B cell (primary cell): Measurements from ENCODE around the gene IQCC. TPM values are rescaled to one million over a fixed set of nuclear protein-coding genes. Genes with fewer than 3 reads are reported as not detected.

Experiments
- ATAC-seq: fragments of 200-7000 bp; cut with Tn5 transposase; one replicate; pipeline ENCODE4 v1.10.0; 2021; ENCODE audit warnings: low read depth, mild to moderate bottlenecking, moderate number of reproducible peaks, moderate library complexity
- CTCF ChIA-PET: fragments of 350-600 bp; sonication (Branson Sonifier 250); formaldehyde crosslinking; loops from one replicate; lab custom pipeline; 2021; ENCODE audit warnings: antibody characterized with exemption, inconsistent platforms; lab: Charles Lee
- POLR2A ChIA-PET: fragments of 350-600 bp; sonication (Branson Sonifier 250); formaldehyde crosslinking; loops from one replicate; lab custom pipeline; 2021; ENCODE audit warnings: antibody characterized with exemption; lab: Charles Lee
- DNase-seq: peaks from one replicate; pipeline ENCODE4 v3.0.0; 2013
- H2AFZ ChIP-seq: 2 replicates; pipeline ENCODE4 v1.6.1; 2012; ENCODE audit warnings: mild to moderate bottlenecking, low read depth, low read length; ENCODE audit not compliant: insufficient read depth, poor library complexity, severe bottlenecking
- H3K27ac ChIP-seq, 2 donors: 1 replicate in 1 of 2; 2 replicates in 1 of 2; pipeline ENCODE4 v1.5.1; 2012 to 2013; ENCODE audit warnings: low read length in 2 of 2, mild to moderate bottlenecking in 2 of 2, moderate library complexity in 1 of 2
- H3K27me3 ChIP-seq, 4 experiments: fragments of 200-600 bp in 1 of 4; sonication (generic) in 1 of 4; replicated peaks in 1 of 4; 1 replicate in 2 of 4; 2 replicates in 2 of 4; pipeline versions ENCODE4 v1.6.1 to v1.7.0; 2013 to 2016; ENCODE audit warnings: low read length in 3 of 4, mild to moderate bottlenecking in 2 of 4, mixed read lengths in 1 of 4, moderate library complexity in 1 of 4; ENCODE audit not compliant: insufficient read depth in 4 of 4, control insufficient read depth in 3 of 4; ENCODE audit errors: control extremely low read depth in 1 of 4
- H3K36me3 ChIP-seq, 2 experiments: replicated peaks in 1 of 2; 1 replicate in 1 of 2; 2 replicates in 1 of 2; pipeline versions ENCODE4 v1.6.1 to v1.7.1; 2013; ENCODE audit warnings: low read length in 1 of 2; ENCODE audit not compliant: insufficient read depth in 2 of 2, control insufficient read depth in 1 of 2; ENCODE audit errors: control extremely low read depth in 1 of 2, extremely low read depth in 1 of 2
- H3K4me1 ChIP-seq, 2 donors: fragments of 200-600 bp in 1 of 2; sonication (generic) in 1 of 2; 1 replicate in 1 of 2; 2 replicates in 1 of 2; pipeline versions ENCODE4 v1.5.1 to v1.6.1; 2013 to 2017; ENCODE audit warnings: low read length in 2 of 2; ENCODE audit not compliant: control insufficient read depth in 2 of 2, insufficient read depth in 2 of 2
- H3K4me2 ChIP-seq: replicated peaks from 2 replicates; pipeline ENCODE3; 2012; ENCODE audit warnings: mild to moderate bottlenecking, low read depth, low read length; ENCODE audit not compliant: poor library complexity, severe bottlenecking
- H3K4me3 ChIP-seq, 5 experiments: fragments of 200-600 bp in 1 of 5; sonication (generic) in 1 of 5; 1 replicate in 3 of 5; 2 replicates in 2 of 5; pipeline versions ENCODE4 v1.5.1 to v1.7.0; 2011 to 2016; ENCODE audit warnings: low read length in 4 of 5, mild to moderate bottlenecking in 4 of 5, low read depth in 2 of 5, control low read depth in 1 of 5, moderate library complexity in 1 of 5; ENCODE audit not compliant: insufficient read depth in 1 of 5; ENCODE audit errors: control extremely low read depth in 1 of 5, extremely low read depth in 1 of 5
- H3K79me2 ChIP-seq: fragments of 200-600 bp; sonication (generic); one replicate; pipeline ENCODE4 v1.6.0; 2016; ENCODE audit warnings: low read length; ENCODE audit not compliant: control insufficient read depth, insufficient read depth
- H3K9ac ChIP-seq: fragments of 200-600 bp; sonication (generic); 2 replicates; pipeline ENCODE4 v1.6.1; 2017; ENCODE audit warnings: mild to moderate bottlenecking, low read length, moderate library complexity
- H3K9me3 ChIP-seq, 3 donors: one replicate each; pipeline versions ENCODE4 v1.6.1 to v1.7.1; 2013; ENCODE audit warnings: low read length in 2 of 3; ENCODE audit not compliant: control insufficient read depth in 2 of 3, insufficient read depth in 1 of 3; ENCODE audit errors: control extremely low read depth in 1 of 3
- H4K20me1 ChIP-seq: 2 replicates; pipeline ENCODE4 v1.6.0; 2012; ENCODE audit warnings: mild to moderate bottlenecking, low read length; ENCODE audit not compliant: insufficient read depth, control insufficient read depth, poor library complexity, severe bottlenecking
- H3K27ac Mint-ChIP-seq: one replicate; pipeline ENCODE4 v1.8.0; 2021; ENCODE audit warnings: mixed read lengths
- H3K27me3 Mint-ChIP-seq: one replicate; pipeline ENCODE4 v1.8.0; 2021; ENCODE audit warnings: mixed read lengths
- H3K4me1 Mint-ChIP-seq: one replicate; pipeline ENCODE4 v1.8.0; 2021; ENCODE audit warnings: mixed read lengths
- H3K4me3 Mint-ChIP-seq: one replicate; pipeline ENCODE4 v1.8.0; 2021; ENCODE audit warnings: mixed read lengths
- H3K9me3 Mint-ChIP-seq: one replicate; pipeline ENCODE4 v1.8.0; 2022; ENCODE audit warnings: mixed read lengths; ENCODE audit not compliant: insufficient read depth
- CTCF ChIP-seq: fragments of 200-600 bp; IDR thresholded peaks from one replicate; pipeline ENCODE4 v1.8.0; 2022; ENCODE audit warnings: antibody characterized with exemption, mild to moderate bottlenecking
- EZH2 ChIP-seq: IDR thresholded peaks from 2 replicates; pipeline ENCODE4 v1.6.1; 2012; ENCODE audit warnings: borderline replicate concordance, low read depth, mild to moderate bottlenecking, moderate library complexity, low read length; ENCODE audit not compliant: insufficient read depth, poor library complexity, severe bottlenecking
- WGBS: methylation state at CpG from one replicate; pipeline ENCODE4 v1.1.5; 2013; ENCODE audit warnings: missing lambda C conversion rate; ENCODE audit not compliant: insufficient coverage; 5-methylcytosine and 5-hydroxymethylcytosine counted together
- intact Hi-C: fragments of 100-400 bp; cut with micrococcal nuclease; formaldehyde crosslinking; loops from one replicate; pipeline ENCODE4 v1.10.0; 2022
- polyA plus RNA-seq: library from polyadenylated mRNA; depleted of rRNA; stranded (reverse); fragments of >200 nt; gene quantifications from 2 replicates; pipeline ENCODE4 v1.2.3, GENCODE V29; 2012
- total RNA-seq, 2 donors: library from RNA; stranded (reverse); fragments of 120-200 nt in 1 of 2; gene quantifications; 1 replicate in 1 of 2; 2 replicates in 1 of 2; pipeline versions ENCODE4 v1.2.3 to v1.2.4, GENCODE V29; 2013 to 2022

IQCC gene
- total and polyA plus RNA-seq, 2 donors (not counting 1 experiment from before 2014, with no cell fraction given): 2.0 to 2.1 TPM

- Histone ChIP-seq H3K4me1 (peaks cover 3 to 8% of the 10 kb centered on the region in 2 donors), H4K20me1 (peaks cover 39% of the 10 kb centered on the region), H3K4me2 (no peak overlapping the region), H3K36me3 (peaks cover 0 to 71% of the 10 kb centered on the region in 2 experiments), H3K9ac (no peak overlapping the region), H3K9me3 (no peaks in the 10 kb centered on the region), H3K79me2 (peaks cover 50% of the 10 kb centered on the region), H2AFZ (no peak overlapping the region), H3K27ac (no peak overlapping the region), H3K4me3 (no peak overlapping the region), H3K27me3 (no peaks in the 10 kb centered on the region)
- intact Hi-C loops: no loop called here
- H3K9me3 Mint-ChIP-seq: no peaks in the 10 kb centered on the region
- peaks cover 22% of the 10 kb centered on the region for H3K4me1 Mint-ChIP-seq
- H3K4me3 Mint-ChIP-seq: no peak overlapping the region
- TF ChIP-seq EZH2: no peak
- ATAC-seq (no peak), DNase-seq (no peak)
- CTCF ChIA-PET: interaction anchor here (0.7 kb wide), 1 partner anchor 29 kb away, joined by 5 read pairs; no protein-coding TSS in a partner anchor
- WGBS: no CpG with 5 or more reads among the region's 2 CpGs
- H3K27ac Mint-ChIP-seq: no peak overlapping the region
- POLR2A ChIA-PET: interaction anchor here (0.5 kb wide), 1 partner anchor 66 kb away, joined by 6 read pairs; no protein-coding TSS in a partner anchor
- H3K27me3 Mint-ChIP-seq: no peaks in the 10 kb centered on the region
Observed at GRCh38 chr1:32186491-32186890, 19.0 kb upstream of the IQCC start.

- H3K4me2 ChIP-seq: no peak overlapping the region
- Mint-ChIP-seq H3K9me3 (no peaks in the 10 kb centered on the region), H3K4me3 (no peak overlapping the region), H3K27ac (no peak overlapping the region), H3K4me1 (peaks cover 15% of the 10 kb centered on the region), H3K27me3 (no peaks in the 10 kb centered on the region)
- no peak overlapping the region for H2AFZ ChIP-seq
- H4K20me1 ChIP-seq: peaks cover 39% of the 10 kb centered on the region
- H3K36me3 ChIP-seq: peaks cover 0 to 80% of the 10 kb centered on the region in 2 experiments
- no peak overlapping the region for H3K9ac ChIP-seq
- no peak overlapping the region for H3K4me3 ChIP-seq
- ChIA-PET POLR2A (no interaction called here), CTCF (no interaction called here)
- peaks cover 0 to 3% of the 10 kb centered on the region in 2 donors for H3K4me1 ChIP-seq
- intact Hi-C loops: no loop called here
- H3K79me2 ChIP-seq: peaks cover 38% of the 10 kb centered on the region
- no peak overlapping the region for H3K27ac ChIP-seq
- no peaks in the 10 kb centered on the region for H3K9me3 ChIP-seq
- WGBS: 100% methylated on average over 8 of the region's 9 CpGs
- DNase-seq: no peak
- TF ChIP-seq EZH2 (no peak), CTCF (no peak)
- no peaks in the 10 kb centered on the region for H3K27me3 ChIP-seq
- ATAC-seq: no peak
Observed at GRCh38 chr1:32187850-32188249, 17.6 kb upstream of the IQCC start.
